HepG2 (cell line): ENCODE results near the gene MAP3K19. TPM values are rescaled to one million over a fixed set of nuclear protein-coding genes. Genes with fewer than 3 reads are reported as not detected.

Experiments used
- ATAC-seq: fragments of 200-7000 bp; cut with Tn5 transposase; 3 replicates; pipeline ENCODE4 v1.9.1; 2020; ENCODE audit warnings: mild to moderate bottlenecking, moderate library complexity
- BruUV-seq: library from RNA; stranded (reverse); fragments of 400-500 nt; replicated peaks from 2 replicates; lab custom pipeline; 2021; lab: Mats Ljungman, UMichigan
- CTCF ChIA-PET: fragments of 300-600 bp; formaldehyde crosslinking; extraction: SDS; loops from one replicate; lab custom pipeline; 2021; ENCODE audit warnings: low total read pairs, inconsistent platforms, low intra/inter-chr PET ratio; lab: Yijun Ruan, JAX
- POLR2A ChIA-PET: fragments of 350-600 bp; sonication (Branson Sonifier 250); formaldehyde crosslinking; loops from one replicate; lab custom pipeline; 2020; ENCODE audit warnings: antibody characterized with exemption, inconsistent platforms; lab: Yijun Ruan, JAX
- DNase-seq: peaks from one replicate; pipeline ENCODE4 v3.0.0-alpha.2; 2015; ENCODE audit warnings: low spot score
- FAIRE-seq: peaks from 3 replicates; lab custom pipeline; 2011; peaks lifted over from hg19 to GRCh38; lab: Jason Lieb, UNC
- H2AFZ ChIP-seq: one replicate; pipeline ENCODE4 v1.6.1; 2011; ENCODE audit warnings: low read length, inconsistent platforms
- H3K27ac ChIP-seq: fragments of 300-600 bp; 3 replicates; pipeline ENCODE4 v1.8.0; 2011; ENCODE audit warnings: mixed run types, mild to moderate bottlenecking, mixed read lengths, low read length, inconsistent platforms; ENCODE audit not compliant: insufficient read depth; ENCODE audit errors: extremely low read length
- H3K27me3 ChIP-seq, 2 experiments: fragments of 200-600 bp in 1 of 2; 2 replicates in 1 of 2; 3 replicates in 1 of 2; pipeline versions ENCODE4 v1.6.0 to v1.8.0; 2011; ENCODE audit warnings: low read length in 2 of 2, mild to moderate bottlenecking in 2 of 2, moderate library complexity in 2 of 2, inconsistent platforms in 1 of 2; ENCODE audit not compliant: insufficient read depth in 2 of 2, control insufficient read depth in 1 of 2
- H3K36me3 ChIP-seq, 2 experiments: fragments of 200-600 bp in 1 of 2; replicated peaks in 1 of 2; 2 replicates in 1 of 2; 3 replicates in 1 of 2; pipeline versions ENCODE4 v1.5.1 to v1.8.0; 2011; ENCODE audit warnings: low read length in 2 of 2, inconsistent platforms in 1 of 2; ENCODE audit not compliant: insufficient read depth in 2 of 2, control insufficient read depth in 1 of 2
- H3K4me1 ChIP-seq: 2 replicates; pipeline ENCODE4 v1.5.1; 2012; ENCODE audit warnings: low read length, inconsistent platforms; ENCODE audit not compliant: insufficient read depth
- H3K4me2 ChIP-seq: 2 replicates; pipeline ENCODE4 v1.6.0; 2011; ENCODE audit warnings: low read depth, low read length, inconsistent platforms
- H3K4me3 ChIP-seq, 3 experiments: fragments of 200-600 bp in 1 of 3; sonication (generic), shearing (Covaris generic) in 1 of 3; replicated peaks in 1 of 3; 2 replicates each; pipeline ENCODE4 v1.5.1; 2011 to 2016; ENCODE audit warnings: low read length in 3 of 3, inconsistent platforms in 2 of 3, low read depth in 2 of 3, mild to moderate bottlenecking in 2 of 3, control low read depth in 1 of 3, mixed read lengths in 1 of 3; ENCODE audit not compliant: insufficient read depth in 1 of 3
- H3K79me2 ChIP-seq: one replicate; pipeline ENCODE4 v1.6.1; 2011; ENCODE audit warnings: low read length, inconsistent platforms; ENCODE audit not compliant: insufficient read depth
- H3K9ac ChIP-seq: 2 replicates; pipeline ENCODE4 v1.6.0; 2011; ENCODE audit warnings: mild to moderate bottlenecking, low read depth, low read length, inconsistent platforms; ENCODE audit not compliant: insufficient read depth
- H3K9me3 ChIP-seq: 2 replicates; pipeline ENCODE4 v1.5.1; 2012; ENCODE audit warnings: mild to moderate bottlenecking, low read length
- H4K20me1 ChIP-seq: 2 replicates; pipeline ENCODE4 v1.6.0; 2011; ENCODE audit warnings: inconsistent platforms, mild to moderate bottlenecking, low read length, moderate library complexity; ENCODE audit not compliant: insufficient read depth
- ARNT ChIP-seq: fragments of 450-650 bp; IDR thresholded peaks from 2 replicates; pipeline ENCODE4 v1.6.1; 2017
- GABPA ChIP-seq, 2 experiments: IDR thresholded peaks; 2 replicates each; pipeline ENCODE4 v1.6.1; 2011 to 2016; ENCODE audit warnings: low read depth in 2 of 2, low read length in 1 of 2, missing biosample characterization in 1 of 2, missing genetic modification characterization in 1 of 2
- GATAD1 ChIP-seq: IDR thresholded peaks from 2 replicates; pipeline ENCODE4 v1.6.1; 2016; ENCODE audit warnings: missing genetic modification reagents, missing compliant biosample characterization
- MYNN ChIP-seq: sonication (generic); formaldehyde crosslinking; IDR thresholded peaks from 2 replicates; pipeline ENCODE4 v1.4.0; 2020; ENCODE audit warnings: mild to moderate bottlenecking, low read depth, missing genetic modification reagents
- SNAI1 ChIP-seq: sonication (generic); formaldehyde crosslinking; IDR thresholded peaks from 2 replicates; pipeline ENCODE4 v1.5.0; 2020; ENCODE audit warnings: mild to moderate bottlenecking, missing genetic modification reagents, borderline replicate concordance
- ZNF30 ChIP-seq: sonication (generic); formaldehyde crosslinking; IDR thresholded peaks from 2 replicates; pipeline ENCODE4 v1.5.0; 2020; ENCODE audit warnings: mild to moderate bottlenecking, missing genetic modification reagents
- ZNF431 ChIP-seq: sonication (generic); formaldehyde crosslinking; IDR thresholded peaks from 2 replicates; pipeline ENCODE4 v1.9.0; 2022; ENCODE audit warnings: missing genetic modification reagents, low read depth, mild to moderate bottlenecking, borderline replicate concordance
- ZNF777 ChIP-seq: sonication (generic); formaldehyde crosslinking; IDR thresholded peaks from 2 replicates; pipeline ENCODE4 v1.4.0; 2020; ENCODE audit warnings: missing genetic modification reagents
- ZSCAN25 ChIP-seq: sonication (generic); formaldehyde crosslinking; IDR thresholded peaks from 2 replicates; pipeline ENCODE4 v1.8.0; 2022; ENCODE audit warnings: mild to moderate bottlenecking, missing genetic modification reagents
- WGBS: methylation state at CpG from one replicate; pipeline ENCODE4 v1.1.6; 2017; ENCODE audit warnings: low lambda C conversion rate; 5-methylcytosine and 5-hydroxymethylcytosine counted together
- in situ Hi-C: cut with HindIII; loops from 2 replicates; pipeline ENCODE4 v1.10.0; 2017; ENCODE audit warnings: low pct_unique_long_range_greater_than_20kb; ENCODE audit not compliant: extremely low pct_ligation_motif_present
- intact Hi-C: fragments of 100-400 bp; cut with micrococcal nuclease; formaldehyde crosslinking; loops from one replicate; pipeline ENCODE4 v1.10.0; 2022; ENCODE audit not compliant: unreplicated experiment
- polyA plus RNA-seq, 8 experiments: library from polyadenylated mRNA; depleted of rRNA in 3 of 8; stranded (reverse) in 7 of 8; unstranded in 1 of 8; fragments of >200 nt; fragmentation: Illumina TruSeq in 4 of 8; extraction: Trizol in 4 of 8; gene quantifications; 2 replicates each; pipeline versions ENCODE4 v1.2.1 to v1.2.3, GENCODE V29; 2011 to 2016; ENCODE audit warnings: low read depth in 4 of 8, missing spikeins in 1 of 8, mixed read lengths in 1 of 8; ENCODE audit not compliant: insufficient read depth in 1 of 8
- total RNA-seq, 5 experiments: library from RNA; depleted of rRNA; stranded (reverse); fragments of >200 nt; fragmentation: Illumina TruSeq; extraction: Trizol; gene quantifications; 2 replicates each; pipeline ENCODE4 v1.2.3, GENCODE V29; 2016; ENCODE audit warnings: low read depth in 1 of 5
- TF ChIP-seq, protein P1 (sequence below): sonication (generic); formaldehyde crosslinking; IDR thresholded peaks from 2 replicates; pipeline ENCODE4 v1.8.0; 2022; ENCODE audit warnings: mild to moderate bottlenecking, missing genetic modification reagents
- TF ChIP-seq, protein P2 (sequence below): sonication (generic); formaldehyde crosslinking; IDR thresholded peaks from 2 replicates; pipeline ENCODE4 v1.4.0; 2020; ENCODE audit warnings: missing genetic modification reagents
- TF ChIP-seq, protein P3 (sequence below): sonication (generic); formaldehyde crosslinking; IDR thresholded peaks from 2 replicates; pipeline ENCODE4 v1.5.0; 2020; ENCODE audit warnings: missing genetic modification reagents

Gene MAP3K19
- total and polyA plus RNA-seq, 2 of the 13 experiments (the other 11 are each of a cell fraction or from before 2014, with no cell fraction given): not detected

DNA sequence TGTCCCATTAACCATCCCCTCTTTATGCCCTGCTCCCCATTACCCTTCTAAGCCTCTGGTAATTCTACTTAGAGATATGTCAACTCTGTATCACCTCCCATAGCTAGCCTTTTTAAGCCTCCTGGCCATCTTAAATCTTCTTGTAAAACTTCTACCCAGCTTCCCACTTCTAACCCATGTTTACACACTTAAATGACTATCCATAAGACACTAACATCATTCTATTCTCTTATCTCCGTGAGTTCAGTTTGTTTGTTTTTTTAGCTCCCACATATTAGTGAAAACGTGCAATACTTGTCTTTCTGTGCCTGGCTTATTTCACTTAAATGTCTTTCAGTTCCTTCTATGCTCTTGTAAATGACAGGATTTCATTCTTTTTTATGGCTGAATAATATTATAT is 47.3 kb upstream of the MAP3K19 start:
- Histone ChIP-seq H3K27me3 (no peaks in the 10 kb centered on the region), H3K4me2 (no peak overlapping the region), H2AFZ (no peak overlapping the region), H3K9ac (no peak overlapping the region), H3K4me3 (no peak overlapping the region), H3K27ac (no peak overlapping the region), H3K4me1 (peaks cover 45% of the 10 kb centered on the region), H4K20me1 (no peaks in the 10 kb centered on the region), H3K9me3 (no peaks in the 10 kb centered on the region), H3K36me3 (peaks cover 2 to 29% of the 10 kb centered on the region in 2 experiments; a peak in 4 of 5 replicates), H3K79me2 (peaks cover 5% of the 10 kb centered on the region)
- FAIRE-seq (no peak), DNase-seq (no peak), ATAC-seq (no peak)
- in situ Hi-C loops: no loop called here
- WGBS: 95% methylated on average over 2 of the region's 2 CpGs
- intact Hi-C loops: loop anchor here (5.0 kb wide), 1 partner anchor 42 kb away; the partner anchor contains the start of gene RAB3GAP1
- TF ChIP-seq ZNF431 (CRISPR knock-in tag): no peak
- no peak for TF ChIP-seq MYNN (CRISPR knock-in tag)
- TF ChIP-seq ZNF777: no peak
- ChIA-PET CTCF (no interaction called here), POLR2A (no interaction called here)
- BruUV-seq: no TSS peak

DNA sequence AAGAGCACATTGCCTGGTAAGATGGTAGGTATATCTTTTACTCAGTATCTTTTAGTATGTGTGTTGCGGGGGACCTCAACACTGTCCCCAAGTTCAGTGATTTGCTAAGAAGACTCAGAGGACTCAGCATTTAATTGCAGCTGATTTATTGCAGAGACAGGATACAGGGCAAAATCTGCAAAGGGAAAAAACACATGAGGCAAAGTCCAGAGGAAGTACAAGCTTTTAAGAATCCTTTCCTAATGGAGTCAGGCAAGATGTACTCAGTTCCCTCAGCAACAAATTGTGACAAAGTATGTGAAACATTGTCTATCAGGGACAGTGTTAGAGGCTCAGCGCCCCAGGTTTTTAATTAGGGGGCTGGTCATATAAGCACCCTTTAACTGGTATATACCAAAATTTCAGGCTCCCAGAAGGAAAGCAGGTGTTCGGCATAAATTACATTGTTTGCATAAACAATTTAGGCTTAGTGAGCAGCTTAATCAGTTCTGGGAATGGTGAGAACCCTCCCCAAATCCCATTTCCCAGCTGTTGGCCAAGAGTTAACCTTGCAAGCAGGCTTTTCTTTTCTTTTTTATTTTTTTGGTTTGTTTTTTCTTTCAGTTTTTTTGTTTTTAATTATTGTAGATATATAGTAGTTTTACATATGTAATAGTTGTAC is 46.6 kb upstream of the MAP3K19 start:
- in situ Hi-C loops: no loop called here
- DNase-seq (peak; percentile 38), FAIRE-seq (no peak), ATAC-seq (peak; percentile 46)
- 94% methylated on average over 3 of the region's 3 CpGs for WGBS
- Histone ChIP-seq H3K4me3 (no peak overlapping the region), H3K4me1 (peaks cover 45% of the 10 kb centered on the region), H2AFZ (no peak overlapping the region), H3K27me3 (no peaks in the 10 kb centered on the region), H3K4me2 (no peak overlapping the region), H3K36me3 (peaks cover 2 to 29% of the 10 kb centered on the region in 2 experiments; a peak in 4 of 5 replicates), H3K9me3 (no peaks in the 10 kb centered on the region), H3K79me2 (peaks cover 7% of the 10 kb centered on the region), H3K9ac (no peak overlapping the region), H3K27ac (peak overlapping the region; percentile 43), H4K20me1 (no peaks in the 10 kb centered on the region)
- ChIA-PET CTCF (no interaction called here), POLR2A (no interaction called here)
- intact Hi-C loops: loop anchor here (5.0 kb wide), 1 partner anchor 41 kb away; the partner anchor contains the start of gene RAB3GAP1
- BruUV-seq: no TSS peak
- TF ChIP-seq ZSCAN25 (CRISPR knock-in tag): no peak
- no peak for TF ChIP-seq ARNT
- no peak for TF ChIP-seq SNAI1 (CRISPR knock-in tag)
- no peak for TF ChIP-seq ZNF30 (CRISPR knock-in tag)
- TF ChIP-seq, protein P1, sequence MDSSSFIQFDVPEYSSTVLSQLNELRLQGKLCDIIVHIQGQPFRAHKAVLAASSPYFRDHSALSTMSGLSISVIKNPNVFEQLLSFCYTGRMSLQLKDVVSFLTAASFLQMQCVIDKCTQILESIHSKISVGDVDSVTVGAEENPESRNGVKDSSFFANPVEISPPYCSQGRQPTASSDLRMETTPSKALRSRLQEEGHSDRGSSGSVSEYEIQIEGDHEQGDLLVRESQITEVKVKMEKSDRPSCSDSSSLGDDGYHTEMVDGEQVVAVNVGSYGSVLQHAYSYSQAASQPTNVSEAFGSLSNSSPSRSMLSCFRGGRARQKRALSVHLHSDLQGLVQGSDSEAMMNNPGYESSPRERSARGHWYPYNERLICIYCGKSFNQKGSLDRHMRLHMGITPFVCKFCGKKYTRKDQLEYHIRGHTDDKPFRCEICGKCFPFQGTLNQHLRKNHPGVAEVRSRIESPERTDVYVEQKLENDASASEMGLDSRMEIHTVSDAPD (CRISPR knock-in tag): no peak
- no peak for TF ChIP-seq GABPA (IDR thresholded peaks at IDR 0.05; ENCODE audit: low read depth, low read length)
- 0 out of 2 replicates have a peak, but pooled peaks have one; percentile 18 for TF ChIP-seq GABPA (CRISPR knock-in tag; IDR thresholded peaks at IDR 0.05; ENCODE audit: low read depth)
- TF ChIP-seq, protein P2, sequence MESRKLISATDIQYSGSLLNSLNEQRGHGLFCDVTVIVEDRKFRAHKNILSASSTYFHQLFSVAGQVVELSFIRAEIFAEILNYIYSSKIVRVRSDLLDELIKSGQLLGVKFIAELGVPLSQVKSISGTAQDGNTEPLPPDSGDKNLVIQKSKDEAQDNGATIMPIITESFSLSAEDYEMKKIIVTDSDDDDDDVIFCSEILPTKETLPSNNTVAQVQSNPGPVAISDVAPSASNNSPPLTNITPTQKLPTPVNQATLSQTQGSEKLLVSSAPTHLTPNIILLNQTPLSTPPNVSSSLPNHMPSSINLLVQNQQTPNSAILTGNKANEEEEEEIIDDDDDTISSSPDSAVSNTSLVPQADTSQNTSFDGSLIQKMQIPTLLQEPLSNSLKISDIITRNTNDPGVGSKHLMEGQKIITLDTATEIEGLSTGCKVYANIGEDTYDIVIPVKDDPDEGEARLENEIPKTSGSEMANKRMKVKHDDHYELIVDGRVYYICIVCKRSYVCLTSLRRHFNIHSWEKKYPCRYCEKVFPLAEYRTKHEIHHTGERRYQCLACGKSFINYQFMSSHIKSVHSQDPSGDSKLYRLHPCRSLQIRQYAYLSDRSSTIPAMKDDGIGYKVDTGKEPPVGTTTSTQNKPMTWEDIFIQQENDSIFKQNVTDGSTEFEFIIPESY (CRISPR knock-in tag): no peak
- TF ChIP-seq, protein P3, sequence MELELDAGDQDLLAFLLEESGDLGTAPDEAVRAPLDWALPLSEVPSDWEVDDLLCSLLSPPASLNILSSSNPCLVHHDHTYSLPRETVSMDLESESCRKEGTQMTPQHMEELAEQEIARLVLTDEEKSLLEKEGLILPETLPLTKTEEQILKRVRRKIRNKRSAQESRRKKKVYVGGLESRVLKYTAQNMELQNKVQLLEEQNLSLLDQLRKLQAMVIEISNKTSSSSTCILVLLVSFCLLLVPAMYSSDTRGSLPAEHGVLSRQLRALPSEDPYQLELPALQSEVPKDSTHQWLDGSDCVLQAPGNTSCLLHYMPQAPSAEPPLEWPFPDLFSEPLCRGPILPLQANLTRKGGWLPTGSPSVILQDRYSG (CRISPR knock-in tag): no peak
- no peak for TF ChIP-seq GATAD1 (CRISPR knock-in tag)
